Measurements from ENCODE around the gene IER5L. TPM values are rescaled to one million over a fixed set of nuclear protein-coding genes. Genes with fewer than 3 reads are reported as not detected.
A peak's percentile ranks its signal among the peaks of the same experiment; 100 is the strongest.

IER5L gene
- 34.5 and 38.0 TPM in 2 replicates for total RNA-seq
- 39.7 and 46.5 TPM in 2 replicates for polyA plus RNA-seq

DNA sequence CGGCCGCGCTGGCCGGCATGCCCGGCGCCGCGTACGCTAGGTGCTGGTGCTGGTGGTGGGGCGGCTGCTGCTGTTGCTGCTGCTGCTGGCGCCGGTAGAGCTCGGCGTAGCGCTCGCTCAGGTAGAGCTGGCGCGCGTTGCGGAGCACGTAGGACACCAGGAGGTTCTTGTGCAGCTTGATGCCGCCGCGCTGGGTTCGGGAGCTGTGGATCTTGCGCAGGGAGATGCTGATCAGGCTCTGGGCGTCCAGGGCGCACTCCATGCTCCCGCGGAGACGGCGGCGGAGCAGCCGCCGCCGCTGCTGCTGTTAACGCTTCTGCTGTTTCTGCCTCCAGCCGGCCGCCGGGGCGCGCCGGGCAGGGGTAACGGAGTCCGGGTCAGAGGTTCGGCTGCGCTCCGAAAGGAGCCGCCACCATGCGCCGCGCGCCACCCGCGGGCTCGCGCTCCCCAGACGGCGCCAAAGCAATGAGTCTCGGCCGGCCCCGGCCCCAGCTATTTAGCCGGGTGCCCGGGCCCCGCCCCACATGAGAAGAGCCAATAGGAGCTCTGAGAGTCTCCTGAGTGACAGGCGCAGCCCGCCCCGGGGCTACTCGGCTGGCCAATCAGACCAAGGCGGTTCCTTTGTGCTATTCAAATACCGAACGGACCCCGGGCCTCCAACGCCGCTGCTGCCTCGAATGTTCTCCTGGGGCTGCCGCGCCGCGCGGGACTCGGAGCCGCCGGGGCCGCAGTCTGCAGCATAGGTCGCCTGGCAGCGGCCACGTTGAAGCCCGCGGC lies at the start of gene IER5L:
Gene IER5L (minus strand): TSS at position 471 of the 777 bp plus-strand sequence. CDS start 209 bp downstream, at position 262.
- Histone ChIP-seq H3K9me3 (ENCODE audit: low read depth) (no peaks in the 10 kb centered on the region), H3K4me2 (peak within 1 kb of the TSS; percentile 94), H2AFZ (no peak within 1 kb of the TSS)

DNA sequence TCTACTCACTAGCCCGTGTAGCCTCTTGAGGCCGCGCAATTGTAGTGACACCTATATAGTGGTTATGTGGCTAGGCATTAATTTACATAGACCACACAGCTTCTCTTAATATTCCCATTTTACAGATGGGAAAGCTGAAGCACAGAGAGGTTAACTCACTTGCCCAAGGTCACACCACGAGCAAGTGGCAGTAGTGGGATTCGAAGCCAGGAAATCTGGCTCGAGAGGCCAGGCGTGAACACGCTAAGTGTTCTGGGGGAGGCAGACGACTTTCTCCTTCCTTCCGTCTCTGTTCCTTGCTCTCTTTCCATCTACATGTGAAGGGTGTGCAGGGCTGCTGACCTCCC lies 49.8 kb upstream of the IER5L start:
- no peaks in the 10 kb centered on the region for H3K9me3 ChIP-seq (ENCODE audit: low read depth)
- H3K27ac ChIP-seq = no peak overlapping the region
- no peak overlapping the region for H3K4me2 ChIP-seq
- no peaks in the 10 kb centered on the region for H3K36me3 ChIP-seq (replicated peaks; ENCODE audit: insufficient read depth, low read depth)
- H3K79me2 ChIP-seq = no peaks in the 10 kb centered on the region
- H3K9me2 ChIP-seq (replicated peaks; ENCODE audit: insufficient read depth) = no peaks in the 10 kb centered on the region
- TF ChIP-seq EZH2 (IDR thresholded peaks at IDR 0.05; ENCODE audit: borderline replicate concordance) = no peak
- TF ChIP-seq EZH2phosphoT487 (IDR thresholded peaks at IDR 0.05; ENCODE audit: low read depth, severe bottlenecking, unreplicated experiment) = no peak
- TF ChIP-seq, protein P1, sequence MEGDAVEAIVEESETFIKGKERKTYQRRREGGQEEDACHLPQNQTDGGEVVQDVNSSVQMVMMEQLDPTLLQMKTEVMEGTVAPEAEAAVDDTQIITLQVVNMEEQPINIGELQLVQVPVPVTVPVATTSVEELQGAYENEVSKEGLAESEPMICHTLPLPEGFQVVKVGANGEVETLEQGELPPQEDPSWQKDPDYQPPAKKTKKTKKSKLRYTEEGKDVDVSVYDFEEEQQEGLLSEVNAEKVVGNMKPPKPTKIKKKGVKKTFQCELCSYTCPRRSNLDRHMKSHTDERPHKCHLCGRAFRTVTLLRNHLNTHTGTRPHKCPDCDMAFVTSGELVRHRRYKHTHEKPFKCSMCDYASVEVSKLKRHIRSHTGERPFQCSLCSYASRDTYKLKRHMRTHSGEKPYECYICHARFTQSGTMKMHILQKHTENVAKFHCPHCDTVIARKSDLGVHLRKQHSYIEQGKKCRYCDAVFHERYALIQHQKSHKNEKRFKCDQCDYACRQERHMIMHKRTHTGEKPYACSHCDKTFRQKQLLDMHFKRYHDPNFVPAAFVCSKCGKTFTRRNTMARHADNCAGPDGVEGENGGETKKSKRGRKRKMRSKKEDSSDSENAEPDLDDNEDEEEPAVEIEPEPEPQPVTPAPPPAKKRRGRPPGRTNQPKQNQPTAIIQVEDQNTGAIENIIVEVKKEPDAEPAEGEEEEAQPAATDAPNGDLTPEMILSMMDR (IDR thresholded peaks at IDR 0.05; ENCODE audit: poor library complexity) = no peak
- H3K27me3 ChIP-seq = no peaks in the 10 kb centered on the region
- peaks cover 22% of the 10 kb centered on the region for H3K4me1 ChIP-seq (ENCODE audit: insufficient read depth)
- DNase-seq (ENCODE audit: low spot score) = no peak
- no peak overlapping the region for H3K4me3 ChIP-seq
- H2AFZ ChIP-seq = no peak overlapping the region
- H4K20me1 ChIP-seq (ENCODE audit: insufficient read depth, poor library complexity, severe bottlenecking) = no peaks in the 10 kb centered on the region
- whole genome bisulfite sequencing (ENCODE audit: low lambda C conversion rate, missing lambda C conversion rate) = 98% methylated on average over 10 of the region's 10 CpGs

More for the DNA sequence above, at the start of gene IER5L:
- H3K4me3 ChIP-seq = peak within 1 kb of the TSS; percentile 94
- TF ChIP-seq EZH2phosphoT487 (IDR thresholded peaks at IDR 0.05; ENCODE audit: low read depth, severe bottlenecking, unreplicated experiment) (no peak), EZH2 (IDR thresholded peaks at IDR 0.05; ENCODE audit: borderline replicate concordance) (no peak)
- TF ChIP-seq, protein P1 (IDR thresholded peaks at IDR 0.05; ENCODE audit: poor library complexity) = no peak
- no peaks in the 10 kb centered on the region for H3K27me3 ChIP-seq
- H3K9me2 ChIP-seq (replicated peaks; ENCODE audit: insufficient read depth) = no peaks in the 10 kb centered on the region
- H4K20me1 ChIP-seq (ENCODE audit: insufficient read depth, poor library complexity, severe bottlenecking) = no peaks in the 10 kb centered on the region
- H3K79me2 ChIP-seq = peaks cover 14% of the 10 kb centered on the region
- 1% methylated on average over 71 of the region's 90 CpGs for WGBS (ENCODE audit: low lambda C conversion rate, missing lambda C conversion rate)
- peaks cover 44% of the 10 kb centered on the region for H3K4me1 ChIP-seq (ENCODE audit: insufficient read depth)
- DNase-seq (ENCODE audit: low spot score) = peak; percentile 99
- H3K27ac ChIP-seq = peak within 1 kb of the TSS; percentile 99
- no peaks in the 10 kb centered on the region for H3K36me3 ChIP-seq (replicated peaks; ENCODE audit: insufficient read depth, low read depth)

DNA sequence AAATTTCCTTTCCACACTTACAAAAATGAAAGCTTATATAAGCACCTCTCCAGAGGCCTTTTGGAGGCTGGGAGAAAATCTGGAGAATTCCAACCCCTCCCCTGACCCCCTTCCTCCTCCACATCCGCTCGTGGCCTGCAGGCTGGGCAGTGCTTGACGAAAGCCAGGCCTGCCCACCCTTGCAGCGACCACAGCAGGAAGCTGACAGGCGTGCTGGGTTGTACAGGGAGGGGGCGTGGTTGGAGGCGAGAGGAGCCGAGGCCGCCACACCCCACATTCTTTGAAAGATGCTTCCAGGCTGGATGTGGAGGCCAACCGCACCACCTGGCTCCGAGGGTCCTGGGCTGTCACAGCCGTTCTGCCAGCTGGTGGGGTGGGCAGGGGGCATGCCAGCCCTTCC lies 47.8 kb upstream of the IER5L start:
- 28% methylated on average over 12 of the region's 12 CpGs for WGBS (ENCODE audit: low lambda C conversion rate, missing lambda C conversion rate)
- no peaks in the 10 kb centered on the region for H3K36me3 ChIP-seq (replicated peaks; ENCODE audit: insufficient read depth, low read depth)
- H3K4me2 ChIP-seq = no peak overlapping the region
- H2AFZ ChIP-seq = no peak overlapping the region
- no peaks in the 10 kb centered on the region for H4K20me1 ChIP-seq (ENCODE audit: insufficient read depth, poor library complexity, severe bottlenecking)
- TF ChIP-seq, protein P1 (IDR thresholded peaks at IDR 0.05; ENCODE audit: poor library complexity) = no peak
- no peak for TF ChIP-seq EZH2phosphoT487 (IDR thresholded peaks at IDR 0.05; ENCODE audit: low read depth, severe bottlenecking, unreplicated experiment)
- H3K4me1 ChIP-seq (ENCODE audit: insufficient read depth) = peaks cover 22% of the 10 kb centered on the region
- H3K27ac ChIP-seq = peak overlapping the region; percentile 61
- H3K4me3 ChIP-seq = no peak overlapping the region
- H3K27me3 ChIP-seq = no peaks in the 10 kb centered on the region
- H3K9me3 ChIP-seq (ENCODE audit: low read depth) = no peaks in the 10 kb centered on the region
- no peaks in the 10 kb centered on the region for H3K9me2 ChIP-seq (replicated peaks; ENCODE audit: insufficient read depth)
- DNase-seq (ENCODE audit: low spot score) = peak; percentile 86
- no peaks in the 10 kb centered on the region for H3K79me2 ChIP-seq
